Thoracic aorta (tissue), 2 donors: ENCODE measurements around the gene KPNA4. TPM values are rescaled to one million over a fixed set of nuclear protein-coding genes. Genes with fewer than 3 reads are reported as not detected.

ENCODE experiments used
- ATAC-seq: fragments of 150-250 bp; one replicate; pipeline ENCODE4 v1.8.0; 2017; ENCODE audit warnings: low read depth; ENCODE audit not compliant: insufficient number of reproducible peaks, low FRiP score
- DNase-seq: peaks from one replicate; pipeline ENCODE4 v3.0.0-alpha.2; 2020; ENCODE audit warnings: low spot score
- H3K27ac ChIP-seq, 2 donors: fragments of 200-600 bp; sonication (generic); 1 replicate in 1 of 2; 2 replicates in 1 of 2; pipeline ENCODE4 v1.5.1; 2016; ENCODE audit warnings: mild to moderate bottlenecking in 2 of 2, moderate library complexity in 2 of 2
- H3K27me3 ChIP-seq: fragments of 200-600 bp; sonication (generic); replicated peaks from 2 replicates; pipeline ENCODE4 v1.6.0; 2016; ENCODE audit warnings: mild to moderate bottlenecking; ENCODE audit not compliant: insufficient read depth
- H3K36me3 ChIP-seq: fragments of 200-600 bp; sonication (generic); one replicate; pipeline ENCODE4 v1.5.1; 2016
- H3K4me1 ChIP-seq, 2 donors: fragments of 200-600 bp; sonication (generic); 1 replicate in 1 of 2; 2 replicates in 1 of 2; pipeline versions ENCODE4 v1.5.1 to v1.6.0; 2016; ENCODE audit warnings: low read depth in 2 of 2, mild to moderate bottlenecking in 1 of 2; ENCODE audit not compliant: control insufficient read depth in 1 of 2
- H3K4me3 ChIP-seq: fragments of 200-600 bp; sonication (generic); 2 replicates; pipeline ENCODE4 v1.5.1; 2016; ENCODE audit warnings: mild to moderate bottlenecking
- H3K9me3 ChIP-seq: fragments of 200-600 bp; sonication (generic); 2 replicates; pipeline ENCODE4 v1.5.1; 2016
- CTCF ChIP-seq: fragments of 200-600 bp; sonication (generic); IDR thresholded peaks from one replicate; pipeline ENCODE4 v1.5.1; 2019; ENCODE audit warnings: antibody characterized with exemption
- total RNA-seq, 2 donors: library from RNA; depleted of rRNA; stranded (reverse); fragments of >200 nt; gene quantifications; one replicate each; pipeline versions ENCODE4 v1.1.0 to v1.2.3, GENCODE V29; 2016

KPNA4 gene
- total RNA-seq, 2 donors from 2014 or later = 24.2 to 58.1 TPM

GRCh38 chr3:160556141-160556540 is 9.2 kb downstream of the KPNA4 start:
- no peaks in the 10 kb centered on the region for H3K9me3 ChIP-seq
- no peak for ATAC-seq
- H3K4me1 ChIP-seq = peaks cover 21 to 40% of the 10 kb centered on the region in 2 donors

GRCh38 chr3:160554980-160555379 is 10.4 kb downstream of the KPNA4 start:
- no peak for DNase-seq
- H3K36me3 ChIP-seq = no peaks in the 10 kb centered on the region
- H3K9me3 ChIP-seq = no peaks in the 10 kb centered on the region
- no peak for TF ChIP-seq CTCF
- no peaks in the 10 kb centered on the region for H3K27me3 ChIP-seq
- no peak overlapping the region for H3K4me3 ChIP-seq
- ATAC-seq = no peak
- H3K27ac ChIP-seq = no peak overlapping the region
- peaks cover 13 to 29% of the 10 kb centered on the region in 2 donors for H3K4me1 ChIP-seq

More at GRCh38 chr3:160556141-160556540, 9.2 kb downstream of the KPNA4 start:
- TF ChIP-seq CTCF = no peak
- Histone ChIP-seq H3K4me3 (no peak overlapping the region), H3K27ac (no peak overlapping the region), H3K36me3 (no peaks in the 10 kb centered on the region), H3K27me3 (no peaks in the 10 kb centered on the region)
- DNase-seq = no peak

- ATAC-seq (no peak), DNase-seq (no peak)
- no peak for TF ChIP-seq CTCF
- H3K4me1 ChIP-seq = peaks cover 9 to 17% of the 10 kb centered on the region in 2 donors
- H3K9me3 ChIP-seq = no peaks in the 10 kb centered on the region
- no peaks in the 10 kb centered on the region for H3K36me3 ChIP-seq
- H3K27ac ChIP-seq = no peak overlapping the region
- H3K4me3 ChIP-seq = no peak overlapping the region
- H3K27me3 ChIP-seq = no peaks in the 10 kb centered on the region
Measured at GRCh38 chr3:160553827-160554226, 11.5 kb downstream of the KPNA4 start.

GRCh38 chr3:160546727-160547126 is 18.6 kb downstream of the KPNA4 start:
- Histone ChIP-seq H3K36me3 (no peaks in the 10 kb centered on the region), H3K9me3 (no peaks in the 10 kb centered on the region), H3K4me1 (peaks cover 7 to 27% of the 10 kb centered on the region in 2 donors), H3K27me3 (no peaks in the 10 kb centered on the region), H3K27ac (no peak overlapping the region), H3K4me3 (no peak overlapping the region)
- TF ChIP-seq CTCF = no peak
- no peak for DNase-seq
- no peak for ATAC-seq

GRCh38 chr3:160545504-160545871 is 19.9 kb downstream of the KPNA4 start:
- Histone ChIP-seq H3K27ac (no peak overlapping the region), H3K4me1 (peaks cover 7 to 29% of the 10 kb centered on the region in 2 donors), H3K4me3 (no peak overlapping the region), H3K9me3 (no peaks in the 10 kb centered on the region), H3K27me3 (no peaks in the 10 kb centered on the region), H3K36me3 (no peaks in the 10 kb centered on the region)
- ATAC-seq (no peak), DNase-seq (no peak)
- TF ChIP-seq CTCF = no peak
